Suppressor macrophage treated with lipopolysaccharide for 4 hours (primary cell): ENCODE data around the gene MAP1LC3A.

Experiments
- DNase-seq: peaks from one replicate; pipeline ENCODE4 v3.0.0-alpha.2; 2020

MAP1LC3A gene

DNA sequence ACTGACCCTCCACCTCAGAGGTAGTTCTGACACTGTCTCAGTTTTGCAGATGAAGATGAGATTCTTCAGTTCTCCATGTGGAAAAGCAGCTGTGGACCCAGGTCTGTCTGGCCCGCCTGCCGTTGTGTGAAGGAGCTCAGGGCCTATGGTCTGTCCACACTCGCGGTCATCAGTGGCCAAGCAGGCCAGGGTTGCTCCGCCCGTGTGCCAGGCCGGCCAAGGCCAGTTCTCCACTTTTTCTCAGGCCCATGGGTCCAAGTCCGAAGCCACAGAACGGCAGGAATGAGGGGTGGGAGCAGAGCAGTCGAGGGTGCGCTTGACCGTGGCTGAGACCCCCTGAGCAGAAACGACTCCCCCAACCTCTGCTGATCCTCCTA lies 8.6 kb upstream of the MAP1LC3A start:
- no peak for DNase-seq

DNA sequence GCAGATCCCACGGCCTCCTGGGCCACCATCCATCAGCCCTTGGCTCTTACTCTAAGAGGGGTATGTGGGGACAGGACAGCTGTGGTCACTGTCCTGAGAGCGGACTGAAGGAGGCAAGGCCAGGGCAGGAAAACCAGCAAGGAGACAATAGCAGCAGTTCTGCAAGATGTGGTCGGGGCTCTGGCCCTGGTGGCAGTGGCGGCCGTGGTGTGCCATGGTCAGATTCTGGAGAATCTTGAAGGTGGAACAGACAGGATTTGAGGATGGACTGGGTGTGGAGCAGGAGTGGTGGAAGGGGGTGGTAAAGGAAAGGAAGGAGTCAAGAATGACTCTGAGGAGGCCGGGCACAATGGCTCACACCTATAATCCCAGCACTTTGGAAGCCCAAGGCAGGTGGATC lies 5.9 kb upstream of the MAP1LC3A start:
- no peak for DNase-seq

DNA sequence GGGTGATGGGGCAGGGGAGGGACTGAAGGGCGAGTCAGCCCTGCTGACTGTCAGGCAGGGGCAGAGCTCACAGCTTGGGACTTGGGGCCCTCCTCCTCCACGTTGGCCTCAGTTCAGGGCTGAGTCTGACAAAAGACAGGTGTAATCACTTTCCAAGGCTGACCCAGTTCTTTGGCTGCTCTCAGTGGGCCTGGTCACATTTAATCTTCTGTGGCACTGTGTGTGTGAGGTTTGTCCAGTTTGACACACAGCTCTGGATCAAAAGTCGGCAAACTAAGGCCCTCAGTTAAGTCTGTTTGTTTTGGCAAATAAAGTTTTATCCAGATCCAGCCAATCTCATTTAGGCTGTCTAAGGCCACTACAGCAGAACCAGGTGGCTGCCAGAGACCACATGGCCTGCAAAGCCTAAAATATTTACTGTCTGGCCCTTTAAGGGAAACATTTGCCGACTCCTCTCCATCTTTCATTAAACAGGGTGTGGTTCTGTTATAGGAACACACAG lies 5.1 kb upstream of the MAP1LC3A start:
- DNase-seq = no peak

DNA sequence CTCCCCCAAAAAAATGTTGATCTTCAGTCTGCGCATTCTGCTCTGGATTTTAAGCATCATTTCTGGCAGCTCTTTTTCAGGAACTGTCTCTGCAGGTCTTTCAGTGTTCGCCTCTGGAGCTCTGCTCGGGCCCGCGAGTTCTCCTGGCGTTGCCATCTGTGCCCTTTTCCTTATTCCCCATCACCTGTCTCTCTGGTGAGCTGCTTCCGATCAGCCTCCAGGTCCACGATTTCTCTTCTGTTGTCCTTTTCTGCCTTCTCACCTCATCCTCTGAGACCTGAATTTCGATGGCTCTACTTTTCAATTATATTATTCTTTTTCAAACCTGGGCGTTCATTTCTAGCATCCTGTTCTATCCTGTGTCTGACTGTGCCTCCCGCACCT lies 590 bp upstream of the MAP1LC3A start:
- DNase-seq = no peak

DNA sequence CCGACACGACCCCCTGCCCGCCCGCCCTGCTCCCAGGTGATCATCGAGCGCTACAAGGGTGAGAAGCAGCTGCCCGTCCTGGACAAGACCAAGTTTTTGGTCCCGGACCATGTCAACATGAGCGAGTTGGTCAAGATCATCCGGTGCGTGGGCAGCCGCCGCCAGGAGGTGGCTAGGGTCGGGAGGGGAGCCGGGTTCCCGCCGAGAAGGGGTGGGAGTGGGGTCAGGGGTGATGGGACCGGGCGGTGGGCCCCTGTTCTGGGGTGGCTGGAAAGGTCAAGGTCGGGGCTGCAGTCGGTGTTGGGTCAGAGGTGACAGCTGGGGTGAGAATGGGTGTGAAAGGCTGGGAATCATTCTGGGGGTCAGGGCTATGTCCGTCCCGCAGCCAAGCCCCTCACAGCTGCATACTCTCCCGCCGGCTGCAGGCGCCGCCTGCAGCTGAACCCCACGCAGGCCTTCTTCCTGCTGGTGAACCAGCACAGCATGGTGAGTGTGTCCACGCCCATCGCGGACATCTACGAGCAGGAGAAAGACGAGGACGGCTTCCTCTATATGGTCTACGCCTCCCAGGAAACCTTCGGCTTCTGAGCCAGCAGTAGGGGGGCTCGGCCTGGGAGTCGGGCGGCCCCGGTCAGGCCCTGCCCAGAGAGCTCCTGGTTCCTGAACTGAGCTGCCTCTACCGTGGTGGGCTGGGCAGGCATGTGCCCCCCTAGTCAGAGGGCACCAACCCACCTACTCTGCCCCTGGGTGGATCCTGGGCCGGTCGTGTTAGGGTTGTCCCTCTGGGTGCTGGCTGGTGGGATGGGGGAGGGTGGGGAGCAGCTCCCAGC lies 1.0 kb downstream of the MAP1LC3A start:
- DNase-seq = no peak

DNA sequence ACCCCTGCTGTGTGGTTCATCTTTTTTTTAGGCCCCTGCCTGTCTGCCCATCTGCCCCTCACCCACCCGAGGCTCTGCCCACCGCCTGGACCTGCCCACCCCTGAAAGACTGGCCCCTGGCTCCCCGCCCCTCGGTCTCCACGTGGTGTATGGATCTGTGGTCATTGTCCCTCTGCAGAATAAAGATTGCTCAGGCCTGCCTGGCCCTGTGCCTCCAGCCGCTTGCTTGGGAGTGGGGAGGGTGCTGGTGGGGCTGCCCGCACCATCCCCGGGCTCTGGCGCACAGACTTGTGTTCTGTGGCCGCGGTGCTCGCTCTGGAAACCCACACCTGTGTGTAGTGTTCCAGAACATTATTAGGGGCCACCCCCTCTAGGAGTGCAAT lies 1.6 kb downstream of the MAP1LC3A start:
- no peak for DNase-seq

DNA sequence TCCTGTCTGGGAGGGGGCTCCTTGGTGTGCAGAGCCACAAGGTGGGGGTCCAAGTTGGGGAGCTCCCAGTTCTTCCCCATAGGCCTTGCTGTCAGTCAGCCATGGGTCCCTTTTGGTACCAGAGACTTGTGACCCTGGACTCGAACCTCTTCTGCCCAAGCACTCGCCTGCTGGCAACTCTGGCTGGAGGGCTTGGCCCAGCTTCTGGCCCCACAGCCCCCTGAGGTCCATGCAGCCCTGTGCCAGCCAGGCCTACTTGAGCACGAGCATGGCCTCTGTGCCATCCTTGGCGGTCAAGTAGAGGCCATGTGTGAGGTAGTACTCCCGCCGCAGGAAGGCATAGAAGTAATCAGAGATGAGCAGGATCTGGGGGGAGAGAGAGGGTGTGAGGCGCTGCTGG lies 2.1 kb downstream of the MAP1LC3A start:
- DNase-seq = no peak

DNA sequence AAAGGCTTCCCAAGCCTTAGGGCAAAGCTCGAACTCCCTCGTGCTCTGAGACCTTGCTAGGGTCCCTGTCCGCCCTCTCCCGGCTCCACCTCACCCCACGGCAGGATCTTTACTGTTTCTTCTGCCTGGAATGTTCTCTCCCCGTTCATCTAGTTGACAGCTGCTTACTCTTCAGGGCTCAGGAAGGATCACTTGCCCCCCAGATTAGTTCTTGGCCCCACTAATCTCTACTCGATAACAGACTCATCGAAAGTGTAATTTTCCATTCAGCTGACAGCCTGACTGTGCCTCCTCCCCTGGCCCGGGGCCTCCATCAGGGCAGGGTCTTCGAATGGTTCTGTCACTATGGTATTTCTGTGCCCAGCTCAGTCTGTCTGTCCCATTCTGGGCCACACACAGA lies 3.1 kb downstream of the MAP1LC3A start:
- no peak for DNase-seq

DNA sequence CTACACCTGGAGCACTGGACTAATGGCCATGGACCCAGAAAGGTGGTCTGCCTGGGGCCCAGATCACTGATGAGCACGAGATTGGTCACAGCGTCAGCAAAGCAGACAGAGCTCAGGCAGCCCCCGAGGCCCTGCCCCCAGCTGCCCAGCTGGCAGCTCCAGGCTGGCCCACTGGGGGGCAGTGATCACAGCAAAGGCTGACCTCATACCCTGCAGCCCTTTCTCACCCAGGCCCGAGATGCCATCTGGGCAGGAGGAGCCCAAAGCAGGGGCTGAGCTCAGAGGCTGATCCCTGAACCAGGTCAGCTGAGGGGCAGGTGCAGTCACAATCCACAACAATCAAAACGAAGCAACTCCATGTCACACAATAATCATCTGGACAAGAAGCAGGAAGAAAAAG lies 4.1 kb downstream of the MAP1LC3A start:
- DNase-seq = peak; percentile 52

DNA sequence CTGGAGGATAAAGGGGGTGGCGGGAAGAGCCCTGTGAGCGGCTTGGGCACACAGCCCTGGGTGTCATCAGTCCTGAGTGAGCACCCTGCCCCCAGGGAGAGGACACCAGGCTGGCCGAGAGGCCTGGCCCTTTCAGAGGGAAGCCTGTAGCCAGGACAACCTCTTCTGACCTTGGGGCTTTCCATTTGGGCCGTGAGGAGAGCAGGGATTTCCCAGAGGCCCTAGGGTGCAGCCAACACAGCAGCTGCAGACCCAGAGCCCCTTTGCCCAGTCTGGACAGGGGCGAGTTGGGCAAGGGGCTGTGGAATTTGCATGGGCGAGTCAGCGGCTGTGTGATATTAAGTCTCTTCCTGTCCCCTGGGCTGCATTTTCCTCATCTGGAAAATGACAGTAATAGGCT lies 6.3 kb downstream of the MAP1LC3A start:
- peak; percentile 76 for DNase-seq

DNA sequence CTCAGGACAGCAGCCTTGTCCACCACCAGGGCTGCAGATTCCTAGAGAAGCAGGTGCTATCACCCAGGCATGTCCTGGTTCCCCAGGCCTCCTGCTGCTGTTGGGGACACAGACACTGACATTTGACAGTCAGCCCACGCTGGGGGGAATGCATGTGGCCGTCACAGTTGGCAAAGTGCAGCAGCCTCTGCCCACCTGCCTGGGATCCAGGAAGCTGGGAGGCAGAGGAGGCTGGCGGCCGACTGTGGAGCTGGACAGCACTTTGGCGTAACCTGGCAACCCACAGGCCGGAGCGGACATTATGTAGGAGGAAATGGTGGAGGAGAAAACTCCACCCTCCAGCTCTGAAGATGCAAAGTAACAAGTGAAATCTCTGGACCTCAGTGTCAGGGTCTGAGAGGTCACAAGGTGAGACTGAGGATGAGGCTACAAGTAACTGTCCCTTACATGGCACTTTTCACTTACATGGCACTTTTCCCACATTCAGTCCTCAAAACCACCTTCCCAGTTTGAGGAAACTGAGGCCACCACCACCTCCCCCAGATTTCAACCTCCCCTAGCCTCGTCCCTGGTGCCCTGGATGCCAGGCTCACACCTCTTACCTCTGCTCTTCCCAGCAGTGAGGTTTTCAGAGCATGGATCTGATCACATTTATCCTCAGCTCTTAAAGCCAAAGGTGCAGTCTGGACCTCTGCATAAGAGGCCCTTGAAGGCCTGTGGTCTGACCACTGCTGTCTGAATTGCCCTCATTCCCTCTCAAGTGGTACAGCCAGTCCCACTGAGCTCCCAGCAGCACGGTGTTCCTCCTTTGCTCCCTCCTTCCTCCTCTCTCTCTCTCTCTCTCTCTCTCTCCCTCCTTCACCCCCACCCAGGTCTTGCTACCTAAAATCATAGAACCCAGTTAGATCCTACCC lies 8.7 kb downstream of the MAP1LC3A start:
- no peak for DNase-seq

DNA sequence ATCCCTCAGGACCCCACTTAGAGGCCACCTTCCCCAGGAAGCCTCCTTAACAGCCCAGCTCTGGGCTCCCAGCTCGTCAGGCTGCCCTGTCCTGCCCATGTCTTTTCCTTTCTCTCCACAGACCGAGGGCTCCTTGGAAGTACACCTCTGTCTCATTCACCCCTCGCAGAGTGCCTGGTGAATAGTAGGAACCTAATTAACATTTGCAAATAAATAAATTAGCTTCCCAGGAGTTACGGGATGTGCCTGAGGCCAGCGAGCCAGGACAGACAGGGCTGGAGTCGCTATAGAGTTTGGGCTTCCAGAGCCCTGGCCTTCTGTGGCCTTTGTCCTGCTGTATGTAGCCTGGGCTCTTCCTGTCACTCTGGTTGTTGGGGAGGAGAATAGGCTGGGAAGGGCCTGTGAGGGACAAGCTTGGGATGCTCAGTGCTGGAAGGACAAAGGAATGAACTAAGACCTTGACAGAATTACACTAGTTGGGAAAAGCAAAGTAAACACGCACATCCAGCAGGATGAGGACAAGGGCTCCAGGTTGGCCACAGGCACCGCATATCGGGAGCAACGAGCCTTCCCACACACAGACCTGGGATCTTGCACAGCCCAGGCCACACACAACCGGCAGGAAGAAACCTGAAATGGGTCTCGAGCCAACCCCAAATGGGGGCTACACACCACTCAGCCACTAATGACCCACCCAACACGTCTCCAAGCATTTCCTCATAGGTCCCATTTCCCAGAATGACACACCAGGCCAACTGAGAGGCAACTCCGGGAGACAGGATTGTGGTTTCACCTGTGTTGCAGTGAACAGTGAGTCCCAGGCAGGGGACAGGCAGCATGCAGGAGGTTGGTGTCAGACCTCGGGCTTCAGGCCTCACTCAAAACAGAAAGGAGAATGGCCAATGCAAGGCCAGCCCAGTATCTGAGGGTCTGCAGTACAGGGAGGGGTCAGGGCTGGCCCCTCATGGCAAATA lies 9.7 kb downstream of the MAP1LC3A start:
- no peak for DNase-seq

DNA sequence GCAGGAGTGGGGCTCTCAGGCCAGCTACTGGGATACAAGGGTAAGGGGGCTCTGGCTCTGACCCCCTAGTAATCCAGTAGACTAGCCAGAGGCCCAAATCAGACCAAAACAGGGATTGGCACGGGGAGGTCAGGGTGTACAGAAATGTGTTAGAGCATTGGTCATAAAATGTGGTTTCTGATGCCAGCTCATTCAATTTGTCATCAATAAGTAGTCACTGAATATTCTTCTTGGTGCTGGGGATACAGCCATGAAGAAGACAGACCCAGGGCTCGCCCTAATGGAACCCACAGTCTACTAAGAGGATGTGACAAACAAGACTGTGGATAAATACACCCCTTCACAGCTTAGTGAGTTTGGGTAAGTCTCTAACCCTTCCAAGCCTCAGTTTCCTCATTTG lies 11.1 kb downstream of the MAP1LC3A start:
- DNase-seq = no peak

DNA sequence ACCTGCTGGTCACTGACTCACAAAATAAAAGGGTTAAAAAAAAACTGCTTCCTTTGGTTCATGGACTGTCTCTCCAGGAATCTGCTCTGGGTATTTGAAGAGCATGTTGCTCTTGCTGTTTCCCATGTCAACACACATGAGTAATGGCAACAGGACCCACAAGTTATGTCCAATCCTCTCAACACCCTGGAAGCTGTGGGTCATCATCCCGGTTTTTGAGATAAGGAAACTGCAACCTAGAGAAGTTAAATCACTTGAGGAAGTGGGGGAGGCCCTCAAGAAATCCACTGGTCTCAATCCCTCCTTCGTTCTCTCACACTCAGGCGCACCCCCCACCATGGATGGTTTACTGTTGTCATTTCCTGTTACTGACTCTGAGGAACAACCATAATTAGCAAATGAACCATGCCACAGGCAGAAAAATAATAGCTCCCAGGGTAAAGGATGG lies 12.4 kb downstream of the MAP1LC3A start:
- peak; percentile 92 for DNase-seq

DNA sequence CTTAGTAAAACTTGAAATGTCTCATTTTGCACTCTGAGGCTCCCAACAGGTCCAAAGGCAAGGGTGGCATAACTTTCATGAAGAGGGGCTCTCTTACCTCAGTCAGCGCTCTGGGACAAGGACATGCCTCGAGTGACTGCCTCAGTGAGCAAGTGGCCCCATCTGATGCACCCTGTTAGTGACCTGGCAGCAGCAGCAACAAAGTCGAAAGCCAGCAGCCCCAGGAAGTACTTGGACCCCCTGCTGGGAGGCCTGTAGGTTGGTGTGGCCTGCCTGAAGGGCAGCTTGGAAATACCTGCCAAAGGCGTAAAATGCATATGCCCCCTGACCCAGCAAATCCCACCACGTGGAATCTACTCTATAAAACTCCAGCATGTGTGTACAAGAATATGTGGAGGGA lies 13.2 kb downstream of the MAP1LC3A start:
- DNase-seq = no peak

DNA sequence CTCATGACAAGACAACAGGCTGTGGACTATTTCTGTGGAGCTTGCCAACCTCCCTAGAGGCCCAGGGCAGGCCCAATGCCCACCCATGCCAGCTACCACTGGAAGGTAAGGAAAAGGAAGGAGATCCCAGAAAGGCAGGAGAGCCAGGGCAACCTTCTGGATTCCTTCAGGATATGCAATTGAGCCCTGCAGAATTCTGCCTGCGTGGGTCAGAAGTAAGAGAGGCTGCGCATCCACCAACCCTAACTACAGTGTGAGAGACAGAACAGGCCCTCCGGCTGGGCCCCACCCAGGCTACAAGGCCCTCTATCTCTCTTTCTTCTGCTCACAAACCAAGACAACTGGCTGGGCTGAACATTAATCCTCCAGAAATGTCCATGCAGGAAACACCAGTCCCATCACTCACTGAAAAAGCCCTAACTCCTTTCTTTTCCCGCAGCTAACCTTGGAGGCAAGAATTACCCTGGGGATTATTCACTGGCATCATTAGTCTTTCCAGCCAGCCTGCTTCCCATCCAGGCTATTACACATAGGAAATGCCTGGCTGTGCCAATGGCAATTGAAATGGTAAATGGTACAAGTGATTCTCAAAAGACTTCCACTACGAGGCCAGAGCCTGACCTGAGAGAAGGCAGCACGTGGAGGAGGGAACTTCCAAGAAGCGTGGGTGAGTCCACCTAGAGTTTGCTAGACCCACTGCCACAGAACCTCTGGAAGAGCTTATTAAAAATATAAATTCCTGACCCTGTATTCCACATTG lies 15.2 kb downstream of the MAP1LC3A start:
- no peak for DNase-seq

DNA sequence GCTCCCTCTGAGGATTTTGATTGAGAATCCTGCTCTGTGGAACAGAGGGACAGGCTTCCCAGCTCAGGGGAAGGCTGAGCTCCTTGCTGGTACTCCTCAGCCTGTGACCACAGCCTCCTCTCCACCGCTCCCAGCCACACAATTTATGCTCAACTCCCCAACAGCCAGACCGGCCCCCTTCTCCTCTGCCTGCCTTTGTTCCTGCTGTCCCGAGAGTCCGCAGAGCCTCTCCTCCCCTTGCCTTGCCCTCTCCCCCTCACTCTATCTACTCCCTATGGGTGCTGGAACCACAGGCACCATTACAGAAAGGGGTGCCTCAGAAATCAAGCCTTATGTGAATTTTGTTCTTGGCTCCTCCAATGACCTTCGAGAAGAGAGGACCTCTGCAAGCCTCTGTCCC lies 15.9 kb downstream of the MAP1LC3A start:
- no peak for DNase-seq

DNA sequence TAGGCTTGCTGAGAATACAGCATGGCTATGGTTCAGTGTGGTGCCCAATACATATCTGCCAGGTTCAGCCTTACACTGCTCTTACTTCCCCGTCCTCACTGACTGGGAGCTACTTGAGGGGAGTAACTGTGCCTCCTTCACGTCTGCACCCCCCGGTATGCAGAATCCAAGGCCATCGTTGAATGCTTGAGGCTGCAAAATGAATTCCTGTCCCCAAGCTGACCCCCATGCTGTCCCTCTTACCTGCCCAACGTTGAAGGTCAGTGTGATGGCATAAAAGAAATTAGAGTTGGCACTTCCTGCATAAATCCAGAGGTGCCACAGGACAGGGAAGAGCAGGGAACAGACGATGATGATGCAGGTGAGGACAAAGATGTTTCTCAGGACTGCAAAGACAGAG lies 16.3 kb downstream of the MAP1LC3A start:
- DNase-seq = no peak

DNA sequence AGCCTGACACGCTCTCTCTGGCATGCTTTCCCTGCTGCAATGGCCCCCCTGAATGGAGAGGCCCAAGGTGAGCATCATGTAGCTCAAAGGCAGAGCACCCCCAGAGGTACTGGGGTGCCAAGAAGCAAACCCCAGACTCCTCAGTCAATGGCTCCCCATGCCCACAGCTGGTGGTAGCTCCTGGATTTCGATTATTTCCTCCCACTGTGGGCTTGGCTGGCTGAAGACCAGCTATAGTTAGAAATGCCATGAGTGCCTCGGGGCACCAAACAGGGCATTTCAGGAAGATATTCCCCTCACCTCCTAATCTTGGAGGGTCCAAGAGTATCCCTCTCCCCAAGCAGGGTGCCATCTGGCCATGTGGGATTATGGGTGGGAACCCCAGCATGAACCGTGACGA lies 16.8 kb downstream of the MAP1LC3A start:
- no peak for DNase-seq

DNA sequence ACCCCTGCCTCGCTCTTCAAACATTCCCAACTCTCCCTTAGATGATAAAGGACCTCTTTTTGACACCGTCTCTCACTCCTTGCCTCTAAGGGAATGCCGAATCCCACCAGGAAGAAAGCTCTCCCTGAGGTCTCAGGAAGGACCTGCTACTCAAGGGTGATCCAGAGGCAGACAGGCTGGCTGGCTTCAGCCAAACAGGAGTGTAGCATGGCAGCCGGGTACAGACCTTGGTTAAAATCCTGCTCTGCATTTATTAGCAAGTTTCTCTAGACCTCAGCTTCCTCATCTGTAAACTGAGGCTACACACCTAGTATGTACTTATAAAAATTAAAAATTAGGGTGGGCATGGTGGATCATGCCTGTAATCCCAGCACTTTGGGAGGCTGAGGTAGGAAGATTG lies 17.2 kb downstream of the MAP1LC3A start:
- no peak for DNase-seq

DNA sequence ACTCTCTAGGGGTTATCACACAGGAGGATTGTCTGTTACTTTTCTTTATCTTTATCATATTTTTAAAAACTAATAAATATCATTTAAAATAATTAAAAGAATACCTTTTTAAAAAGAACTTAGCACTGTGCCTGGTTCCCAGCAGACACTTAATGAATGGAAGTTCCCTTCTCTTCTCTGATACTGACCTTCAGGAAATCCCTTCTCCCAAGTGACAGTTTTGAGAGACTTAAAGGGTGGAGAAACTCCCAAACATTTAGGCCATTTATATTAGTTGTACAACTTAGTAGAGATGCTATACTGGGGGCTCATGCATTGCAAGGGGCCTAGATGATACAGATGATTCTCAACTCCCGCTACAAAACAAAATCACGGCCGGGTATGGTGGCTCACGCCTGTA lies 18.5 kb downstream of the MAP1LC3A start:
- peak; percentile 31 for DNase-seq

DNA sequence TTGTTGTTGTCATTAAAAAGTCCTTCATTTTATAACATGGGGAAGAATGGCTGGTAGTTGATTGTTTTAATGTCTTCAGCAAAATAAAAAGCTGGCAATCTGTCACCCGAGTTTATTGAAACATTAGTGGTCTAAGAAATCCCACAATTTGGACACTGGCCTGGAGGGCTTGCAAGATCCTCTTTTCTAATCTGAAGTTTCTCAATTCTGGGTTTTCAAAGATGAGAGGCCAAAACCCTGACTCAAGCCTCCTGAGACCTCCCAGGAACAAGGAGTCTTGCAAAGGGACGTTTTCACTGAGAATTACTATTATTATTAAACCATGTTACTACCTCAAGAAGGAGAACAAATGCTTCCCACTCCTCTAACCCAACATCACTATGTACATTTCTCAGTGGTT lies 19.5 kb downstream of the MAP1LC3A start:
- DNase-seq = peak; percentile 87
